K562 (cell line): ENCODE data around the gene PDE4D.

Experiments used
- CREM ChIP-seq: IDR thresholded peaks from 2 replicates; pipeline ENCODE4 v1.6.1; 2014; ENCODE audit warnings: antibody characterized with exemption, low read depth
- CTCF ChIP-seq, 3 experiments: IDR thresholded peaks in 2 of 3; conservative IDR thresholded peaks in 1 of 3; 2 replicates each; pipeline ENCODE4 v1.5.1; 2011 to 2012; ENCODE audit warnings: low read length in 3 of 3, mild to moderate bottlenecking in 3 of 3, control low read depth in 2 of 3, improper control_type of control experiment in 1 of 3, inconsistent platforms in 1 of 3, low read depth in 1 of 3, mixed read lengths in 1 of 3, moderate library complexity in 1 of 3; ENCODE audit not compliant: insufficient read depth in 2 of 3
- EP300 ChIP-seq: IDR thresholded peaks from 2 replicates; pipeline ENCODE4 v1.6.1; 2012; ENCODE audit warnings: low read length, improper control_type of control experiment
- EZH2 ChIP-seq: IDR thresholded peaks from 2 replicates; pipeline ENCODE4 v1.6.1; 2012; ENCODE audit warnings: low read depth, mild to moderate bottlenecking, inconsistent platforms, low read length, borderline replicate concordance
- GATAD2A ChIP-seq: fragments of 450-650 bp; IDR thresholded peaks from 2 replicates; pipeline ENCODE4 v1.6.1; 2017
- HDAC2 ChIP-seq: fragments of 450-650 bp; IDR thresholded peaks from 2 replicates; pipeline ENCODE4 v1.6.1; 2016; ENCODE audit warnings: mild to moderate bottlenecking
- MAX ChIP-seq: sonication (generic); formaldehyde crosslinking; IDR thresholded peaks from 2 replicates; pipeline ENCODE4 v1.9.0; 2022; ENCODE audit warnings: mild to moderate bottlenecking, missing genetic modification reagents
- MAZ ChIP-seq, 2 experiments: fragments of 450-650 bp in 1 of 2; sonication (generic) in 1 of 2; formaldehyde crosslinking; IDR thresholded peaks in 1 of 2; conservative IDR thresholded peaks in 1 of 2; 2 replicates each; pipeline versions ENCODE4 v1.4.0 to v1.5.0; 2020; ENCODE audit warnings: mild to moderate bottlenecking in 1 of 2, missing genetic modification reagents in 1 of 2
- NFIC ChIP-seq: fragments of 450-650 bp; IDR thresholded peaks from 2 replicates; pipeline ENCODE4 v1.6.1; 2017; ENCODE audit warnings: mild to moderate bottlenecking, inconsistent platforms
- PKNOX1 ChIP-seq: fragments of 450-650 bp; IDR thresholded peaks from 2 replicates; pipeline ENCODE4 v1.6.1; 2016
- POLR3A ChIP-seq: IDR thresholded peaks from 2 replicates; pipeline ENCODE4 v1.6.1; 2011; ENCODE audit warnings: borderline replicate concordance, mild to moderate bottlenecking, moderate library complexity; ENCODE audit not compliant: insufficient read length, insufficient read depth; ENCODE audit errors: extremely low read depth
- ZBTB26 ChIP-seq: fragments of 450-650 bp; formaldehyde crosslinking; IDR thresholded peaks from 2 replicates; pipeline ENCODE4 v1.4.0; 2022; ENCODE audit warnings: missing genetic modification characterization
- ZNF407 ChIP-seq: fragments of 450-650 bp; IDR thresholded peaks from 2 replicates; pipeline ENCODE4 v1.6.1; 2016; ENCODE audit warnings: low read depth

GRCh38 chr5:59773294-59773693 lies 120.2 kb downstream of the PDE4D start:
- TF ChIP-seq CTCF (IDR thresholded peaks at IDR 0.05 in 2 of 3, conservative IDR thresholded peaks at IDR 0.05 in 1 of 3; ENCODE audit: insufficient read depth in 2 of 3, low read depth in 1 of 3, low read length in 3 of 3) (no peak), HDAC2 (no peak), POLR3A (no peak), ZBTB26 (no peak), EP300 (no peak), ZNF407 (no peak), EZH2 (no peak), NFIC (no peak), CREM (no peak), GATAD2A (no peak), MAZ (CRISPR knock-in tag; conservative IDR thresholded peaks at IDR 0.05 in 1 of 2, IDR thresholded peaks at IDR 0.05 in 1 of 2) (no peak), MAX (CRISPR knock-in tag) (no peak), PKNOX1 (no peak)
